Heart right ventricle (tissue), 16 donors: ENCODE results near the gene ILDR1. TPM values are rescaled to one million over a fixed set of nuclear protein-coding genes. Genes with fewer than 3 reads are reported as not detected.
"Not testable (repeated sequence)": the region's sequence is repeated elsewhere in the genome, so short reads cannot be mapped to it uniquely, and the experiment has no call there.

Experiments used
- ATAC-seq, 8 donors: fragments of 200-7000 bp; cut with Tn5 transposase; one replicate each; pipeline ENCODE4 v1.9.1; 2020; ENCODE audit warnings: mild to moderate bottlenecking in 8 of 8, moderate library complexity in 8 of 8, moderate number of reproducible peaks in 1 of 8
- DNase-seq, 2 donors: peaks; one replicate each; pipeline ENCODE4 v3.0.0-alpha.2; 2020
- H3K27ac ChIP-seq, 10 donors: fragments of 200-600 bp; sonication (generic) in 2 of 10; one replicate each; pipeline versions ENCODE4 v1.5.0 to v1.8.0; 2020 to 2022; ENCODE audit warnings: mild to moderate bottlenecking in 3 of 10
- H3K27me3 ChIP-seq, 7 donors: fragments of 200-600 bp; one replicate each; pipeline ENCODE4 v1.8.0; 2021 to 2022; ENCODE audit warnings: mild to moderate bottlenecking in 2 of 7
- H3K36me3 ChIP-seq, 9 donors: fragments of 200-600 bp; sonication (generic) in 1 of 9; one replicate each; pipeline versions ENCODE4 v1.5.0 to v1.8.0; 2020 to 2022; ENCODE audit warnings: mild to moderate bottlenecking in 2 of 9
- H3K4me1 ChIP-seq, 9 donors: fragments of 200-600 bp; sonication (generic) in 1 of 9; one replicate each; pipeline versions ENCODE4 v1.5.0 to v1.8.0; 2020 to 2022; ENCODE audit warnings: mild to moderate bottlenecking in 4 of 9
- H3K4me3 ChIP-seq, 10 donors: fragments of 200-600 bp; sonication (generic) in 2 of 10; one replicate each; pipeline versions ENCODE4 v1.5.0 to v1.8.0; 2020 to 2022; ENCODE audit warnings: mild to moderate bottlenecking in 7 of 10, moderate library complexity in 2 of 10
- H3K9me3 ChIP-seq, 11 donors: fragments of 200-600 bp in 10 of 11; sonication (generic) in 2 of 11; one replicate each; pipeline versions ENCODE4 v1.5.0 to v1.8.0; 2013 to 2022; ENCODE audit warnings: mild to moderate bottlenecking in 2 of 11, control low read depth in 1 of 11, moderate library complexity in 1 of 11
- WGBS, 2 donors: extraction: QIAGEN DNeasy Blood & Tissue Kit; methylation state at CpG; one replicate each; pipeline ENCODE4 v1.1.7; 2013; ENCODE audit warnings: inconsistent platforms in 1 of 2; 5-methylcytosine and 5-hydroxymethylcytosine counted together
- intact Hi-C, 10 donors: fragments of 100-400 bp; cut with DNase I; formaldehyde crosslinking; loops; one replicate each; pipeline versions ENCODE4 v1.11.1 to v1.14.2; 2022
- polyA plus RNA-seq, 2 donors: library from polyadenylated mRNA; stranded (reverse); fragments of 200-250 nt; gene quantifications; one replicate each; pipeline ENCODE4 v1.2.3, GENCODE V29; 2013
- total RNA-seq, 10 donors: library from RNA; stranded (reverse); fragmentation: NEBNext Ultra II Directional in 3 of 10; extraction: Animal tissue kit (Norgen Biotek cat#: 25700) in 3 of 10; gene quantifications; one replicate each; pipeline versions ENCODE4 v1.2.1 to v1.2.4, GENCODE V29; 2021 to 2023
- TF ChIP-seq, protein P1 (sequence below), 9 donors: fragments of 200-600 bp; sonication (generic) in 2 of 9; IDR thresholded peaks; one replicate each; pipeline versions ENCODE4 v1.5.0 to v1.8.0; 2021 to 2022; ENCODE audit warnings: antibody characterized with exemption in 9 of 9, mild to moderate bottlenecking in 5 of 9, moderate library complexity in 1 of 9
- donor health status: Arrhythmogenic right ventricular cardiomyopathy.
- donor health status: ischemic (EF 13 %, LVEDD 7.1; RV severe dilation, severe dysfunction).
- donor health status: healthy with polysubstance abuse.
- donor health status: DM: no; HTN: yes; CAD: no.
- donor health status: DM: no; HTN: no; CAD: no.
- donor health status: ischemic (EF 25% LVEDD 6.9; RV normal size, moderate dysfunction).
- donor health status: ischemic (EF 25% LVEDD 5.7; RV mildly dilated, moderate dysfunction).
- donor health status: healthy.
- donor health status: DM: yes; HTN: yes; CAD: no.
- donor health status: Ischemic cardiomyopathy.
- donor health status: ischemic (EF 35%, LVEDD 5.7; RV mildly dilated, moderate dysfunction).
- donor health status: nonischemic (EF 11% LVEDD 7.7; RV severe dilation, severe dysfunction).
- donor health status: DM: yes; HTN: yes; CAD: no.
- donor health status: PGD.
- donor health status: ischemic (EF 29% LVEDD 5.4; RV normal size, mild dysfunction).
- donor health status: nonischemic (EF 23%, LVEDD 6.1; RV moderate dilation, normal function).

Gene ILDR1
- total and polyA plus RNA-seq, 12 donors, result 0.13 to 0.25 (median 0.19) TPM; not detected in 8

DNA sequence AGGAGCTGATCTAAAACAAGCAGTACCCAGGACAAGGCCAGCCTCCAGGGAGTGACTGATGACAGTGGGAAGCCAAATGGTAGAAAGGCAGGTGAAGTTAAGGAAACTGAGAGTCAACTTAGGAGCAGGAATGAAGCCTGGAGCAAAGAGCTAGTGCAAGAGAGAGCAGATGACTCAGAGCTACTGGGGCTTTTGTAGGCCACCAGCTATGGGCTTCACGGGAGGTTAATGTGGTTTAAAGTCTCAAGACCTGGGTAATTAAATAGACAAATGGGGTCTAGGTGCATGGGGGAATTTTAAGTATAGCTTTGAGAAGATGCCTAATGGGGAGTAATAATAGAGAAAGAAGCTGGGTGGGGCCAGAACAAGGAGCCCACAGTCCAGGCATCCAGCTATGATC, 36.2 kb upstream of the ILDR1 start:
- no peaks in the 10 kb centered on the region for H3K9me3 ChIP-seq

DNA sequence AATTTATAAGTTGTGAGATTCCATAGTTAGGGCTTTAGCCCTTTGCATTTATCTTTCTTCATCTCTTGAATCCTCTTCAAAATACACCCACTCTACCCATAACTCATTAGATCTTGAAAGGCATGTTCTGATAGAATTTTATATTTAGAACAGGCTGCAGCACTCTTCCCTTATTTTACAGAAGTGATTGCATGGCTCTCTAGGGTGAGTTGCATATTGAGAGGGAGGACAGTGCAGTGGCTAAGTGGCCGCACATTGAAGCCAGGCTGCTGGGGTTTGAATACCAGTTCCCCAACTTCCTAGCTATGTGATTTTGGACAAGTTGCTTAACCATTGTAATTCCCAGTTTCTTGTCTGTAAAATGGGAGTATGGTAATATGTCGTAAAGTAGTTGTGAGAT, 35.6 kb upstream of the ILDR1 start:
- no peaks in the 10 kb centered on the region for H3K9me3 ChIP-seq
- WGBS, 2 donors, result 87 to 92% methylated on average over 2 of the region's 2 CpGs
- no peak overlapping the region for H3K27ac ChIP-seq
- H3K4me3 ChIP-seq, result peak overlapping the region in 1 of 10 donors; percentile 47
- H3K36me3 ChIP-seq, result no peaks in the 10 kb centered on the region
- DNase-seq, result no peak
- peaks cover 0 to 9% (median 0%) of the 10 kb centered on the region in 9 donors for H3K4me1 ChIP-seq
- peaks cover 0 to 4% (median 0%) of the 10 kb centered on the region in 7 donors for H3K27me3 ChIP-seq
- no peak for ATAC-seq
- TF ChIP-seq, protein P1, sequence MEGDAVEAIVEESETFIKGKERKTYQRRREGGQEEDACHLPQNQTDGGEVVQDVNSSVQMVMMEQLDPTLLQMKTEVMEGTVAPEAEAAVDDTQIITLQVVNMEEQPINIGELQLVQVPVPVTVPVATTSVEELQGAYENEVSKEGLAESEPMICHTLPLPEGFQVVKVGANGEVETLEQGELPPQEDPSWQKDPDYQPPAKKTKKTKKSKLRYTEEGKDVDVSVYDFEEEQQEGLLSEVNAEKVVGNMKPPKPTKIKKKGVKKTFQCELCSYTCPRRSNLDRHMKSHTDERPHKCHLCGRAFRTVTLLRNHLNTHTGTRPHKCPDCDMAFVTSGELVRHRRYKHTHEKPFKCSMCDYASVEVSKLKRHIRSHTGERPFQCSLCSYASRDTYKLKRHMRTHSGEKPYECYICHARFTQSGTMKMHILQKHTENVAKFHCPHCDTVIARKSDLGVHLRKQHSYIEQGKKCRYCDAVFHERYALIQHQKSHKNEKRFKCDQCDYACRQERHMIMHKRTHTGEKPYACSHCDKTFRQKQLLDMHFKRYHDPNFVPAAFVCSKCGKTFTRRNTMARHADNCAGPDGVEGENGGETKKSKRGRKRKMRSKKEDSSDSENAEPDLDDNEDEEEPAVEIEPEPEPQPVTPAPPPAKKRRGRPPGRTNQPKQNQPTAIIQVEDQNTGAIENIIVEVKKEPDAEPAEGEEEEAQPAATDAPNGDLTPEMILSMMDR (IDR thresholded peaks at IDR 0.05), result no peak
- intact Hi-C loops, result no loop called here

More for the DNA sequence above, 36.2 kb upstream of the ILDR1 start:
- Histone ChIP-seq H3K27me3 (peaks cover 0 to 4% (median 0%) of the 10 kb centered on the region in 7 donors), H3K4me1 (peaks cover 0 to 10% (median 0%) of the 10 kb centered on the region in 9 donors), H3K4me3 (no peak overlapping the region), H3K27ac (no peak overlapping the region), H3K36me3 (no peaks in the 10 kb centered on the region)
- 67 to 82% methylated on average over 1 of the region's 1 CpG for WGBS, 2 donors
- ATAC-seq (no peak), DNase-seq (no peak)
- TF ChIP-seq, protein P1 (IDR thresholded peaks at IDR 0.05), result no peak
- intact Hi-C loops, result no loop called here

DNA sequence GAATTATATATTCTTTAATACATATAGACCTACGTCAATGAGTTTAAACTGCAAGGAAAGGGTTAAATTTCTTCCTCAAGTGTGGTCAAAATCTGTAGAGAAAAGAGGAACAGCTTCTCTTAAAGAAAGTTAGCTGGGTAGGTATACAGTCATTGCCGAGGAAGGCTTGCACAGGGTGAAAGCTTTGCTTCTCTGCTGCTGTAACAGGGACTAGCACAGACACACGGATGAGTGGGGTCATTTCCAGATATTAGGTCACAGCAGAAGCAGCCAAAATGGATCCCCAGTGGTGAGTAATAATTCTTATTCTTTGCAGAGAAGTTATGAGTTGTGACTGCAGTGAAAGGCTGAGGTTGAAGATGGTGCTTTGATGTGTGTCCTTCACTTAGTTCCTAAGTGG, 33.2 kb upstream of the ILDR1 start, which contains the start of gene CD86:
Gene CD86 (plus strand): TSS at position 148 of the 400 bp plus-strand sequence. CDS start 128 bp downstream, at position 276.
- peak within 1 kb of the TSS in 2 of 10 donors; percentile 23 to 83 for H3K27ac ChIP-seq
- ATAC-seq (peak in 3 of 8 donors; percentile 48 to 74 (median 67)), DNase-seq (no peak)
- TF ChIP-seq, protein P1 (IDR thresholded peaks at IDR 0.05), result no peak
- peaks cover 0 to 7% (median 0%) of the 10 kb centered on the region in 9 donors for H3K4me1 ChIP-seq
- peaks cover 0 to 4% (median 0%) of the 10 kb centered on the region in 7 donors for H3K27me3 ChIP-seq
- intact Hi-C loops, result no loop called here
- 45% methylated on average over 3 of the region's 3 CpGs for WGBS, 2 donors
- peak within 1 kb of the TSS in 7 of 10 donors; percentile 1 to 47 (median 26) for H3K4me3 ChIP-seq
- H3K9me3 ChIP-seq, result peaks cover 0 to 3% (median 0%) of the 10 kb centered on the region in 11 donors
- no peaks in the 10 kb centered on the region for H3K36me3 ChIP-seq

DNA sequence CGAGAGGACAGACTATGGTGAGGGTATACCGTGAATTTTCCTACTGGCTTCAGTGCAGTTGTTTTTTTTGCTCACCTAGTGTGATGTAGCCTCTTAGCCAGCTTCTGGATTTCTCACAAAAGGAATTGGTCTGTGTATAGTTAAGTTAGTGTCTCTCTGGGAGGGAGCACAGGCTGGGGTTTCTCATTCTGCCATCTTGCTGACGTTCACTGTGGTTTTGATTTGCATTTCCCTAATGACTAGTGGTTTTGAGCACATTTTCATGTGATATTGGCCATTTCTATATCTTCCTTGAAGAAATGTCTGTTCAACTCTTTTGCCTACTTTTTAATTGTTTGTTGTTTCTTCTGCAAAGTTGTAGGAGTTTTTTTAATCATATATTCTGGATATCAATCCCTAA, 30.9 kb upstream of the ILDR1 start:
- no peak overlapping the region for H3K4me3 ChIP-seq
- TF ChIP-seq, protein P1 (IDR thresholded peaks at IDR 0.05), result no peak
- peaks cover 0 to 3% (median 0%) of the 10 kb centered on the region in 11 donors for H3K9me3 ChIP-seq
- H3K27me3 ChIP-seq, result peaks cover 0 to 4% (median 0%) of the 10 kb centered on the region in 7 donors
- intact Hi-C loops, result no loop called here
- no peak overlapping the region for H3K27ac ChIP-seq
- no peak for ATAC-seq
- H3K4me1 ChIP-seq, result no peaks in the 10 kb centered on the region
- WGBS, 2 donors, result 79 to 86% methylated on average over 3 of the region's 3 CpGs
- no peaks in the 10 kb centered on the region for H3K36me3 ChIP-seq
- no peak for DNase-seq

DNA sequence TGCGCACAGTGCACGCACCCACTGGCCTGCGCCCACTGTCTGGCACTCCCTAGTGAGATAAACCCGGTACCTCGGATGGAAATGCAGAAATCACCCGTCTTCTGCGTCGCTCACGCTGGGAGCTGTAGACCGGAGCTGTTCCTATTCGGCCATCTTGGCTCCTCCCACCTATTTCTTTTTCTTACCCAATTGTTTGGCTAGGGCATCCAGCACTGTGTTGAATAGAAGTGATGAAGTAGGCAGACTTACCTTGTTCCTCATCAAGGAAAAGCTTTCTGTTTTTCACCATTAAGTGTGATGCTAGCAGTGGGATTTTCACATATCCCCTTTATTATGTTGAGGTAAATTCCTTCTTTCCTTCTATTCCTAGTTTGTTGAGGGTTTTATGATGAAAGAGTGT, 25.7 kb upstream of the ILDR1 start:
- H3K4me1 ChIP-seq, DNase-seq, H3K9me3 ChIP-seq, ATAC-seq, H3K36me3 ChIP-seq, intact Hi-C loops, H3K4me3 ChIP-seq, H3K27ac ChIP-seq, H3K27me3 ChIP-seq: not testable (repeated sequence)
- 89 to 92% methylated on average over 9 to 11 of the region's 11 CpGs for WGBS, 2 donors

DNA sequence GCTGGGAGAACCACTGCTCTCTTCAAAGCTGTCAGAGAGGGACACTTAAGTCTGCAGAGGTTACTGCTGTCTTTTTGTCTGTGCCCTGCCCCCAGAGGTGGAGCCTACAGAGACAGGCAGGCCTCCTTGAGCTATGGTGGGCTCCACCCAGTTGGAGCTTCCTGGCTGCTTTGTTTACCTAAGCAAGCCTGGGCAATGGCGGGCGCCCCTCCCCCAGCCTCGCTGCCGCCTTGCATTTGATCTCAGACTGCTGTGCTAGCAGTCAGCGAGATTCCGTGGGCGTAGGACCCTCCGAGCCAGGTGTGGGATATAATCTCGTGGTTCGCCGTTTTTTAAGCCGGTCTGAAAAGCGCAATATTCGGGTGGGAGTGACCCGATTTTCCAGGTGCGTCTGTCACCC, 25.2 kb upstream of the ILDR1 start:
- H3K4me3 ChIP-seq, ATAC-seq, DNase-seq, H3K36me3 ChIP-seq, intact Hi-C loops, H3K27me3 ChIP-seq, H3K4me1 ChIP-seq, H3K9me3 ChIP-seq, H3K27ac ChIP-seq: not testable (repeated sequence)
- WGBS, 2 donors, result 76 to 88% methylated on average over 8 of the region's 16 CpGs
